ENCODE data around the gene CR1. TPM values are rescaled to one million over a fixed set of nuclear protein-coding genes. Genes with fewer than 3 reads are reported as not detected.
"Not testable (repeated sequence)": the region's sequence is repeated elsewhere in the genome, so short reads cannot be mapped to it uniquely, and the experiment has no call there.

CR1 gene
- total RNA-seq, 2 donors from 2014 or later = 0.76 to 2.7 TPM

- intact Hi-C loops (cut with DNase I, micrococcal nuclease) = no loop called here
- ATAC-seq (no peak), DNase-seq (no peak)
These were observed 137.3 kb downstream of the CR1 start for GRCh38 chr1:207633226-207633625.

GRCh38 chr1:207633699-207634289 lies 137.8 kb downstream of the CR1 start:
- intact Hi-C loops (cut with DNase I, micrococcal nuclease); DNase-seq: not testable (repeated sequence)

GRCh38 chr1:207634293-207634692 lies 138.3 kb downstream of the CR1 start:
- intact Hi-C loops (cut with DNase I, micrococcal nuclease); ATAC-seq; DNase-seq: not testable (repeated sequence)

More at GRCh38 chr1:207633699-207634289, 137.8 kb downstream of the CR1 start:
- not testable (repeated sequence) for ATAC-seq

- ATAC-seq; DNase-seq; intact Hi-C loops (cut with DNase I, micrococcal nuclease): not testable (repeated sequence)
These were observed 139.7 kb downstream of the CR1 start for GRCh38 chr1:207635569-207636186.

GRCh38 chr1:207638487-207639145 lies 142.7 kb downstream of the CR1 start:
- intact Hi-C loops (cut with DNase I, micrococcal nuclease); ATAC-seq; DNase-seq: not testable (repeated sequence)

- ATAC-seq; DNase-seq; intact Hi-C loops (cut with DNase I, micrococcal nuclease): not testable (repeated sequence)
These were observed 143.4 kb downstream of the CR1 start for GRCh38 chr1:207639362-207639761.

- DNase-seq = no peak
- intact Hi-C loops (cut with DNase I, micrococcal nuclease) = no loop called here
- no peak for ATAC-seq
These were observed 148.4 kb downstream of the CR1 start for GRCh38 chr1:207644166-207644851.

GRCh38 chr1:207644852-207645634 lies 149.1 kb downstream of the CR1 start, which contains the start of gene CR1L:
Gene CR1L (plus strand): TSS chr1:207645133. CDS start chr1:207645234, 101 bp downstream.
- ATAC-seq = peak; percentile 98
- intact Hi-C loops (cut with DNase I, micrococcal nuclease) = no loop called here
- DNase-seq = peak; percentile 53 to 78

- DNase-seq (no peak), ATAC-seq (no peak)
- intact Hi-C loops (cut with DNase I, micrococcal nuclease) = no loop called here
These were observed 149.7 kb downstream of the CR1 start for GRCh38 chr1:207645635-207646081.

GRCh38 chr1:207646171-207646570 lies 150.2 kb downstream of the CR1 start:
- intact Hi-C loops (cut with DNase I, micrococcal nuclease) = no loop called here
- ATAC-seq (no peak), DNase-seq (no peak)

GRCh38 chr1:207646944-207647579 lies 151.1 kb downstream of the CR1 start:
- DNase-seq (no peak), ATAC-seq (no peak)
- intact Hi-C loops (cut with DNase I, micrococcal nuclease) = no loop called here

- ATAC-seq (no peak), DNase-seq (no peak)
- intact Hi-C loops (cut with DNase I, micrococcal nuclease) = no loop called here
These were observed 151.8 kb downstream of the CR1 start for GRCh38 chr1:207647671-207648333.

- no peak for DNase-seq
These were observed 152.6 kb downstream of the CR1 start for GRCh38 chr1:207648334-207649209.

GRCh38 chr1:207649210-207649753 lies 153.3 kb downstream of the CR1 start:
- no peak for ATAC-seq
- no peak for DNase-seq
- intact Hi-C loops (cut with DNase I, micrococcal nuclease) = no loop called here

More at GRCh38 chr1:207648334-207649209, 152.6 kb downstream of the CR1 start:
- peak; percentile 44 for ATAC-seq
- intact Hi-C loops (cut with DNase I, micrococcal nuclease) = no loop called here

- ATAC-seq (no peak), DNase-seq (no peak)
- intact Hi-C loops (cut with DNase I, micrococcal nuclease) = no loop called here
These were observed 154.1 kb downstream of the CR1 start for GRCh38 chr1:207649865-207650580.

GRCh38 chr1:207651583-207651982 lies 155.6 kb downstream of the CR1 start:
- ATAC-seq = no peak
- intact Hi-C loops (cut with DNase I, micrococcal nuclease) = no loop called here

More at GRCh38 chr1:207651583-207651982, 155.6 kb downstream of the CR1 start:
- no peak for DNase-seq
